Activated CD4-positive, alpha-beta T cell treated with anti-CD3 and anti-CD28 coated beads for 1 hour (primary cell): Measurements from ENCODE around the gene KLHDC3.
"Not testable (repeated sequence)": the region's sequence is repeated elsewhere in the genome, so short reads cannot be mapped to it uniquely, and the experiment has no call there.

Experiments used
- DNase-seq: peaks from one replicate; pipeline ENCODE4 v3.0.0-alpha.2; 2020

The KLHDC3 gene

GRCh38 chr6:42988486-42989020 lies 25.5 kb upstream of the KLHDC3 start:
- no peak for DNase-seq

GRCh38 chr6:42989923-42990322 lies 24.1 kb upstream of the KLHDC3 start:
- DNase-seq = no peak

- DNase-seq = no peak
Measured at GRCh38 chr6:42993445-42993844, 20.6 kb upstream of the KLHDC3 start.

DNA sequence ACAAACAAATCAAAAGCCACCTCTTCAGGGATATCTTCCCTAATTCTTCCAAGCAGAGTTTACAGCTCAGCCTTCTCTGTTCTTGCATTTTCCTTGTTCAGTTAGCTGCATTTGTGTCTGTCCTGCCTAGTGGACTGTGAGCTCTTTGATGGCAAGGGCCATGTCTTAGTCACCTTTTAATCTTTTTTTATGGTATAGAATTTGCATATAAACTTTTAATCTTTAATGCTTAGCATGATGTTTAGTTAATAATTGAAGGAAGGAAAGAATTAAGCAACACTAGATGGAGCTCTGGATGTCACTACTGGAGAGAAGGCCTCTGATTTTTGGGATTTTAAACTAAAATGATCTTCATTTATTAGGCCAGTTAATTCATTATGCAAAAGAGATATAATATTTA lies 17.5 kb upstream of the KLHDC3 start:
- no peak for DNase-seq

DNA sequence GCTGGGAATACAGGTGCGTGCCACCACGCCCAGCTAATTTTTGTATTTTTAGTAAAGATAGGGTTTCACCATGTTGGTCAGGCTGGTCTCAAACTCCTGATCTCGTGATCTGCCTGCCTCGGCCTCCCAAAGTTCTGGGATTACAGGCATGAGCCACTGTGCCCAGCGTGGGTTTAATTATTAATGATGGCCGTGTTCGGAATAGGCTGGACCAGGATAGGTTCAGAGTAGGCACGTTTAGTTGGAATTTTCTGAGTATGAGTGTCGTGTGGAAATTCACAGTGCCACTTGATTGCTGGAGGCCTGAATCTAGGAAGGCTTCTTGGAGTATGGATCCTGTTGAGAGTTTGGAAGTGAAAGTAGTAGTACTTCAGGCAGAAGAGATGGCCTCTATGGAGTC lies 15.8 kb upstream of the KLHDC3 start:
- DNase-seq = not testable (repeated sequence)

- no peak for DNase-seq
Measured at GRCh38 chr6:43001843-43002242, 12.2 kb upstream of the KLHDC3 start.

DNA sequence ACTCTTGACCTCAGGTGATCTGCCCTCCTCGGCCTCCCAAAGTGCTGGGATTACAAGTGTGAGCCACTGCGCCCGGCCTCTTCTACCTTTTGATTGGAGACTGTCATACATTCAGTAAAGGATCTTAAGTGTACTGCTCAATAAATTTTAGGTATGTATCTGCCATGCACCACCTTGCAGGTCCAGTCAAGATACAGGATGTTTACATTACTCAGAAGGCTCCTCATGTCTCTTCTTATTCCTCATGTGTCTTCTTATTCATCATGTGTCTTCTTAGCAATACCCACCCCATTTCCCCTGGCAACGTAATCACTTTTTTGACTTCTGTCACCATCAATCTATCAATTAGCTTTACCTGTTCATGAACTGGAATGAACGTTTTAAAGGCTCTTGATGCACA lies 8.2 kb upstream of the KLHDC3 start:
- no peak for DNase-seq

- no peak for DNase-seq
Measured at GRCh38 chr6:43006251-43006650, 7.8 kb upstream of the KLHDC3 start.

- DNase-seq = no peak
Measured at GRCh38 chr6:43007126-43007525, 6.9 kb upstream of the KLHDC3 start.

GRCh38 chr6:43009124-43009523 lies 4.9 kb upstream of the KLHDC3 start:
- DNase-seq = peak; percentile 19

DNA sequence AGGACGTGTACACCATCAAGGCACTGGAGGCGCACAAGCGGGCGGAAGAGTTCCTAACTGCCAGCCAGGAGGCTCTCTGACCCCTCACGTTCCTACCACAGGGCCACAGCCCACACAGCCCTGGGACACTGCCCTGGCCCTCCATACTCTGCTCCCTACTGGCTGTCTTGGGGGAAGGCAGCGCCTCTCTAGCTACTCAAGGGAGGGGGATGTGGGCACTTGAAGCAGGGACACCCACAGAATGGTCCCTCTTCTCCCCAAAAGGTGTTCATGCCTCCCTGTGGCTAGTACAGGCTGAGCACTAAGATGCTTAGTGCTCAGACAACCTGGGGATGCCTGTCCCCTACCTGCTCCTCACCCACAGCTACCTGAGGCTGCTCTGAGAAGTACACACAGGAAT lies 2.8 kb upstream of the KLHDC3 start:
- no peak for DNase-seq

DNA sequence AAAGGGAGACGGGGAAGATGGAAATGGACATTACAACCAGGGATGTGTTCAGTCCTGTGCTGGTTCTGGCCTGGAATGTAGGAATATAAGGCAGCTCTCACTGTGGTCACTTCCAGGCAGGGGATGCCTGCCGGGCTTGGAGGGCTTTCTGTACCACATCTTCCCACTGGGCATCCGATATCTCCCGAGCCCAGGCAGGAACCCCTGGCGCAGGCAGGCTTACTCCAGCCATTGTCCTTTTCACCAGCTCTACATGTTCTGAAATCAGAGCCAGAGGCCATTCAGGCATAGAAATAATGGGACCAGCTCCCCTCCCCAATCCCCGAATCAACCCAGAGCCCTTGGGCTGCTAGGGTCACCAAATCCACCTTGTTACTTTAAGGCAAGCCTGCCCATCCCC lies 1.7 kb upstream of the KLHDC3 start:
- no peak for DNase-seq

- no peak for DNase-seq
Measured at GRCh38 chr6:43013097-43013842, 779 bp upstream of the KLHDC3 start.

DNA sequence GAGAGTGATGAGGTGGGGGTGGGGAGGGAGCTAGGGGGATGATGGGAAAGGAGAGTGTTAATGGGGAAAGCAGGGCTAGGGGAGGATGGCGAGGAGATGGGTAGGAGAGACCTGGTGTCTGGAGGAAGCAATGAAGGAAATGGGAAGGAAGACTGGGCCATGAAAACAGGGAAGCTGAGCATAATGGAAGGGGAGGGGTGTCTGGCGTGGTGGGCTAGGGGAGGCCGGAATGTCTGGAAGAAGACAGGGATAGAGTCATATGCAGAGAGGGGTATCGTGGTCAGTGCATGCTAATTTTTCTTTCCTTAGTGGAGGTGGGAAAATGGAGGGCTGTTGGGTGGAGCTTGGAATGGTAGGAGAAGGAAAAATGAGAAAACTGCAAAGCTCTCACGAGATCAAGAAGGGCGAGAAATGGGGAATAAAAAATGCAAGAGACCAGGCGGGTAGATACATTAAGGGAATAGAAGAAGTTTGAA lies 423 bp downstream of the KLHDC3 start:
- no peak for DNase-seq

- DNase-seq = no peak
Measured at GRCh38 chr6:43016176-43016942, 2.3 kb downstream of the KLHDC3 start.

DNA sequence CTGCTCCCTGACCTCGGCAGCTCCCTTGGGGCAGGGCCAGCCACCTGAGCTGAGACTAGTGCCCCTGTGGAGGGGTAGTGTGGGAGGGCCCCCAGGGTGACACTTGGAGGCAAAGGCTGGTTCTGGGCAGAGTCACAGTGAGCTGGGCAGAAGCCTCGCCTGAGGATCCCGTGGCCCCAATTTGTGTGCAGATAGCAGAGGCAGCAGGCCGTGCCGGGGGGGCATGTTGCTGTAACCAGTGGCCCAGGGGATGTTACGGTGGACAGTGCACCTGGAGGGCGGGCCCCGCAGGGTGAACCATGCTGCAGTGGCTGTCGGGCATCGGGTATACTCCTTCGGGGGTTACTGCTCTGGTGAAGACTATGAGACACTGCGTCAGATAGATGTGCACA lies 2.9 kb downstream of the KLHDC3 start:
- no peak for DNase-seq

DNA sequence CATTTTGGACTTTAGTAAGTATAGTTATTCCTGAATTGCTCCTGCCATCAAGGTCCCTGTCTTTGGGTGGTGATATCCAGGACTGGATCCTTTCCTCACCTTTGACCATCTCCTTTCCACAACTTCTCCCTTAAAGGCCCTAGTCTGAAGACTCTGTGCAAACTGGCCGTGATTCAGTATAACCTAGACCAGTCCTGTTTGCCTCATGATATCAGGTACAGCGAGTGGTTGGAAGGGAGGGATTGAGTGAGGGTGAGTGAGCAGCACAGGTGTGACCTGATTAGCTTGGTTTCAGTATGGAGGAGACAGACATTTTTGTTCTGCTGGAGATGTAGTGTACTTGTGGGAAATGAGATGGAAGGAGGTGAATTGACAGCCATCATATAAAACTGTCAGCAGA lies 5.1 kb downstream of the KLHDC3 start:
- DNase-seq = no peak

- no peak for DNase-seq
Measured at GRCh38 chr6:43020052-43020705, 6.1 kb downstream of the KLHDC3 start.

GRCh38 chr6:43020847-43021246 lies 6.8 kb downstream of the KLHDC3 start:
- DNase-seq = no peak

- DNase-seq = peak; percentile 50
Measured at GRCh38 chr6:43021270-43022047, 7.4 kb downstream of the KLHDC3 start, which contains the start of gene RRP36. Gene RRP36 (plus strand): TSS chr6:43021623. CDS start chr6:43021655, 32 bp downstream.

- DNase-seq = no peak
Measured at GRCh38 chr6:43024436-43024835, 10.4 kb downstream of the KLHDC3 start.

- no peak for DNase-seq
Measured at GRCh38 chr6:43026365-43026764, 12.3 kb downstream of the KLHDC3 start.

GRCh38 chr6:43029120-43029519 lies 15.1 kb downstream of the KLHDC3 start:
- no peak for DNase-seq
